BE2C (cell line): ENCODE results near the gene TYW3.

Experiments
- DNase-seq: peaks from one replicate; pipeline ENCODE4 v3.0.0-alpha.2; 2020
- H3K27me3 ChIP-seq: fragments of 250-450 bp; sonication (Bioruptor Pico); 2 replicates; pipeline ENCODE4 v1.5.1; 2020; ENCODE audit warnings: mild to moderate bottlenecking
- H3K36me3 ChIP-seq: fragments of 250-450 bp; sonication (Bioruptor Pico); 2 replicates; pipeline ENCODE4 v1.5.1; 2020; ENCODE audit warnings: mild to moderate bottlenecking
- H3K4me1 ChIP-seq: fragments of 250-450 bp; sonication (Bioruptor Pico); 2 replicates; pipeline ENCODE4 v1.5.1; 2020
- H3K4me3 ChIP-seq: 2 replicates; pipeline ENCODE4 v1.5.1; 2011; ENCODE audit warnings: low read depth, low read length
- H3K9me3 ChIP-seq: fragments of 250-450 bp; sonication (Bioruptor Pico); 2 replicates; pipeline ENCODE4 v1.5.1; 2020
- CTCF ChIP-seq: IDR thresholded peaks from 2 replicates; pipeline ENCODE4 v1.5.1; 2012; ENCODE audit warnings: mild to moderate bottlenecking, low read depth, low read length

Gene TYW3

GRCh38 chr1:74791491-74791890 lies 58.5 kb downstream of the TYW3 start:
- H3K9me3 ChIP-seq, result no peaks in the 10 kb centered on the region
- no peaks in the 10 kb centered on the region for H3K36me3 ChIP-seq
- no peaks in the 10 kb centered on the region for H3K4me1 ChIP-seq
- no peak for TF ChIP-seq CTCF
- no peak for DNase-seq
- no peaks in the 10 kb centered on the region for H3K27me3 ChIP-seq
- H3K4me3 ChIP-seq, result no peak overlapping the region

GRCh38 chr1:74799119-74799657 lies 66.2 kb downstream of the TYW3 start:
- Histone ChIP-seq H3K36me3 (no peaks in the 10 kb centered on the region), H3K4me1 (no peaks in the 10 kb centered on the region), H3K4me3 (no peak overlapping the region), H3K9me3 (no peaks in the 10 kb centered on the region), H3K27me3 (no peaks in the 10 kb centered on the region)
- DNase-seq, result no peak
- no peak for TF ChIP-seq CTCF

GRCh38 chr1:74811436-74812179 lies 78.7 kb downstream of the TYW3 start:
- DNase-seq, result peak; percentile 16
- TF ChIP-seq CTCF, result no peak
- H3K9me3 ChIP-seq, result no peaks in the 10 kb centered on the region
- H3K4me1 ChIP-seq, result no peaks in the 10 kb centered on the region
- H3K4me3 ChIP-seq, result no peak overlapping the region
- no peaks in the 10 kb centered on the region for H3K27me3 ChIP-seq
- no peaks in the 10 kb centered on the region for H3K36me3 ChIP-seq

- Histone ChIP-seq H3K36me3 (no peaks in the 10 kb centered on the region), H3K27me3 (no peaks in the 10 kb centered on the region), H3K9me3 (no peaks in the 10 kb centered on the region), H3K4me1 (no peaks in the 10 kb centered on the region), H3K4me3 (no peak overlapping the region)
- DNase-seq, result no peak
- TF ChIP-seq CTCF, result no peak
These were observed 79.2 kb downstream of the TYW3 start for GRCh38 chr1:74812180-74812541.
